Measurements from ENCODE around the gene DICER1. TPM values are rescaled to one million over a fixed set of nuclear protein-coding genes. Genes with fewer than 3 reads are reported as not detected.

Gene DICER1
- total RNA-seq, 1 donor from 2014 or later: 64.0 TPM

- Mint-ChIP-seq H3K36me3 (ENCODE audit: low read depth) (no peaks in the 10 kb centered on the region), H3K27ac (no peak overlapping the region), H3K4me1 (ENCODE audit: low read depth) (peaks cover 6% of the 10 kb centered on the region), H3K4me3 (ENCODE audit: low read depth) (no peak overlapping the region), H3K9me3 (no peaks in the 10 kb centered on the region), H3K27me3 (ENCODE audit: low read depth) (no peaks in the 10 kb centered on the region)
- intact Hi-C loops (cut with micrococcal nuclease): no loop called here
- DNase-seq (ENCODE audit: low spot score): no peak
Observed at GRCh38 chr14:95063391-95063790, 93.9 kb downstream of the DICER1 start.

GRCh38 chr14:95062946-95063345 lies 94.4 kb downstream of the DICER1 start:
- DNase-seq (ENCODE audit: low spot score): no peak
- H3K4me1 Mint-ChIP-seq (ENCODE audit: low read depth): peaks cover 6% of the 10 kb centered on the region
- H3K4me3 Mint-ChIP-seq (ENCODE audit: low read depth): no peak overlapping the region
- no peaks in the 10 kb centered on the region for H3K9me3 Mint-ChIP-seq
- H3K36me3 Mint-ChIP-seq (ENCODE audit: low read depth): no peaks in the 10 kb centered on the region
- no peak overlapping the region for H3K27ac Mint-ChIP-seq
- no peaks in the 10 kb centered on the region for H3K27me3 Mint-ChIP-seq (ENCODE audit: low read depth)
- intact Hi-C loops (cut with micrococcal nuclease): no loop called here

- Mint-ChIP-seq H3K27ac (no peak overlapping the region), H3K9me3 (no peaks in the 10 kb centered on the region), H3K36me3 (ENCODE audit: low read depth) (no peaks in the 10 kb centered on the region), H3K27me3 (ENCODE audit: low read depth) (no peaks in the 10 kb centered on the region), H3K4me3 (ENCODE audit: low read depth) (no peak overlapping the region), H3K4me1 (ENCODE audit: low read depth) (peaks cover 6% of the 10 kb centered on the region)
- intact Hi-C loops (cut with micrococcal nuclease): no loop called here
- DNase-seq (ENCODE audit: low spot score): no peak
Observed at GRCh38 chr14:95062220-95062619, 95.1 kb downstream of the DICER1 start.

- no peak overlapping the region for H3K27ac Mint-ChIP-seq
- intact Hi-C loops (cut with micrococcal nuclease): no loop called here
- H3K27me3 Mint-ChIP-seq (ENCODE audit: low read depth): no peaks in the 10 kb centered on the region
- peaks cover 6% of the 10 kb centered on the region for H3K4me1 Mint-ChIP-seq (ENCODE audit: low read depth)
- no peaks in the 10 kb centered on the region for H3K36me3 Mint-ChIP-seq (ENCODE audit: low read depth)
- H3K9me3 Mint-ChIP-seq: no peaks in the 10 kb centered on the region
- H3K4me3 Mint-ChIP-seq (ENCODE audit: low read depth): no peak overlapping the region
- DNase-seq (ENCODE audit: low spot score): no peak
Observed at GRCh38 chr14:95061317-95062093, 95.8 kb downstream of the DICER1 start.

- intact Hi-C loops (cut with micrococcal nuclease): no loop called here
- H3K36me3 Mint-ChIP-seq (ENCODE audit: low read depth): no peaks in the 10 kb centered on the region
- DNase-seq (ENCODE audit: low spot score): no peak
- no peaks in the 10 kb centered on the region for H3K9me3 Mint-ChIP-seq
- peaks cover 6% of the 10 kb centered on the region for H3K4me1 Mint-ChIP-seq (ENCODE audit: low read depth)
- H3K4me3 Mint-ChIP-seq (ENCODE audit: low read depth): no peak overlapping the region
- H3K27ac Mint-ChIP-seq: no peak overlapping the region
- H3K27me3 Mint-ChIP-seq (ENCODE audit: low read depth): no peaks in the 10 kb centered on the region
Observed at GRCh38 chr14:95059126-95059525, 98.2 kb downstream of the DICER1 start.

GRCh38 chr14:95058491-95058890 lies 98.8 kb downstream of the DICER1 start:
- DNase-seq (ENCODE audit: low spot score): no peak
- H3K36me3 Mint-ChIP-seq (ENCODE audit: low read depth): no peaks in the 10 kb centered on the region
- no peak overlapping the region for H3K27ac Mint-ChIP-seq
- H3K4me3 Mint-ChIP-seq (ENCODE audit: low read depth): no peak overlapping the region
- peaks cover 6% of the 10 kb centered on the region for H3K4me1 Mint-ChIP-seq (ENCODE audit: low read depth)
- H3K9me3 Mint-ChIP-seq: no peaks in the 10 kb centered on the region
- intact Hi-C loops (cut with micrococcal nuclease): no loop called here
- no peaks in the 10 kb centered on the region for H3K27me3 Mint-ChIP-seq (ENCODE audit: low read depth)

GRCh38 chr14:95057851-95058250 lies 99.5 kb downstream of the DICER1 start:
- no peak for DNase-seq (ENCODE audit: low spot score)
- Mint-ChIP-seq H3K4me3 (ENCODE audit: low read depth) (no peak overlapping the region), H3K27me3 (ENCODE audit: low read depth) (no peaks in the 10 kb centered on the region), H3K4me1 (ENCODE audit: low read depth) (peaks cover 6% of the 10 kb centered on the region), H3K9me3 (no peaks in the 10 kb centered on the region), H3K36me3 (ENCODE audit: low read depth) (no peaks in the 10 kb centered on the region), H3K27ac (no peak overlapping the region)
- intact Hi-C loops (cut with micrococcal nuclease): no loop called here

- no peaks in the 10 kb centered on the region for H3K36me3 Mint-ChIP-seq (ENCODE audit: low read depth)
- H3K27me3 Mint-ChIP-seq (ENCODE audit: low read depth): no peaks in the 10 kb centered on the region
- H3K9me3 Mint-ChIP-seq: no peaks in the 10 kb centered on the region
- intact Hi-C loops (cut with micrococcal nuclease): no loop called here
- no peak for DNase-seq (ENCODE audit: low spot score)
- H3K4me1 Mint-ChIP-seq (ENCODE audit: low read depth): peaks cover 6% of the 10 kb centered on the region
- no peak overlapping the region for H3K4me3 Mint-ChIP-seq (ENCODE audit: low read depth)
- H3K27ac Mint-ChIP-seq: no peak overlapping the region
Observed at GRCh38 chr14:95057147-95057546, 100.2 kb downstream of the DICER1 start.

GRCh38 chr14:95056476-95056875 lies 100.9 kb downstream of the DICER1 start:
- no peaks in the 10 kb centered on the region for H3K9me3 Mint-ChIP-seq
- H3K4me3 Mint-ChIP-seq (ENCODE audit: low read depth): no peak overlapping the region
- H3K27ac Mint-ChIP-seq: no peak overlapping the region
- DNase-seq (ENCODE audit: low spot score): no peak
- H3K36me3 Mint-ChIP-seq (ENCODE audit: low read depth): no peaks in the 10 kb centered on the region
- H3K27me3 Mint-ChIP-seq (ENCODE audit: low read depth): no peaks in the 10 kb centered on the region
- intact Hi-C loops (cut with micrococcal nuclease): no loop called here
- H3K4me1 Mint-ChIP-seq (ENCODE audit: low read depth): peaks cover 6% of the 10 kb centered on the region

- no peaks in the 10 kb centered on the region for H3K36me3 Mint-ChIP-seq (ENCODE audit: low read depth)
- no peaks in the 10 kb centered on the region for H3K27me3 Mint-ChIP-seq (ENCODE audit: low read depth)
- no peak for DNase-seq (ENCODE audit: low spot score)
- intact Hi-C loops (cut with micrococcal nuclease): no loop called here
- peaks cover 6% of the 10 kb centered on the region for H3K4me1 Mint-ChIP-seq (ENCODE audit: low read depth)
- H3K9me3 Mint-ChIP-seq: no peaks in the 10 kb centered on the region
- no peak overlapping the region for H3K27ac Mint-ChIP-seq
- H3K4me3 Mint-ChIP-seq (ENCODE audit: low read depth): no peak overlapping the region
Observed at GRCh38 chr14:95055318-95055717, 102.0 kb downstream of the DICER1 start.

- DNase-seq (ENCODE audit: low spot score): no peak
- Mint-ChIP-seq H3K4me3 (ENCODE audit: low read depth) (no peak overlapping the region), H3K27me3 (ENCODE audit: low read depth) (peaks cover 2% of the 10 kb centered on the region), H3K36me3 (ENCODE audit: low read depth) (no peaks in the 10 kb centered on the region), H3K27ac (no peak overlapping the region), H3K4me1 (ENCODE audit: low read depth) (peaks cover 6% of the 10 kb centered on the region), H3K9me3 (no peaks in the 10 kb centered on the region)
- intact Hi-C loops (cut with micrococcal nuclease): no loop called here
Observed at GRCh38 chr14:95054346-95055280, 102.7 kb downstream of the DICER1 start.

- H3K27me3 Mint-ChIP-seq (ENCODE audit: low read depth): peaks cover 2% of the 10 kb centered on the region
- H3K4me1 Mint-ChIP-seq (ENCODE audit: low read depth): no peaks in the 10 kb centered on the region
- no peak for DNase-seq (ENCODE audit: low spot score)
- no peak overlapping the region for H3K4me3 Mint-ChIP-seq (ENCODE audit: low read depth)
- no peaks in the 10 kb centered on the region for H3K9me3 Mint-ChIP-seq
- no peak overlapping the region for H3K27ac Mint-ChIP-seq
- no peaks in the 10 kb centered on the region for H3K36me3 Mint-ChIP-seq (ENCODE audit: low read depth)
- intact Hi-C loops (cut with micrococcal nuclease): no loop called here
Observed at GRCh38 chr14:95052016-95052585, 105.2 kb downstream of the DICER1 start.

- no peak overlapping the region for H3K27ac Mint-ChIP-seq
- H3K4me1 Mint-ChIP-seq (ENCODE audit: low read depth): no peaks in the 10 kb centered on the region
- DNase-seq (ENCODE audit: low spot score): no peak
- intact Hi-C loops (cut with micrococcal nuclease): no loop called here
- H3K36me3 Mint-ChIP-seq (ENCODE audit: low read depth): no peaks in the 10 kb centered on the region
- no peaks in the 10 kb centered on the region for H3K9me3 Mint-ChIP-seq
- H3K4me3 Mint-ChIP-seq (ENCODE audit: low read depth): no peak overlapping the region
- H3K27me3 Mint-ChIP-seq (ENCODE audit: low read depth): peaks cover 2% of the 10 kb centered on the region
Observed at GRCh38 chr14:95049952-95050351, 107.4 kb downstream of the DICER1 start.

All from activated T-helper 2 cell treated with anti-CD3 and anti-CD28 coated beads, Interferon-gamma antibody, Interleukin-2, Interleukin-4, amounts not matched to agents 10 μg/mL and 5 μg/mL and 100 μg/mL, durations not matched to agents 14 hours and 24 hours and 36 hours (primary cell).